Mucosa of descending colon (tissue), 3 donors: ENCODE data around the gene UFSP1. TPM values are rescaled to one million over a fixed set of nuclear protein-coding genes. Genes with fewer than 3 reads are reported as not detected.
"Not testable (repeated sequence)": the region's sequence is repeated elsewhere in the genome, so short reads cannot be mapped to it uniquely, and the experiment has no call there.

Experiments used
- ATAC-seq: fragments of 200-7000 bp; cut with Tn5 transposase; one replicate; pipeline ENCODE4 v1.9.1; 2020; ENCODE audit warnings: mild to moderate bottlenecking, moderate library complexity
- DNase-seq, 3 donors: peaks; one replicate each; pipeline ENCODE4 v3.0.0-alpha.2; 2020
- H3K36me3 ChIP-seq: fragments of 200-600 bp; one replicate; pipeline ENCODE4 v1.8.0; 2021; ENCODE audit warnings: low read depth, mild to moderate bottlenecking
- H3K4me1 ChIP-seq: fragments of 200-600 bp; one replicate; pipeline ENCODE4 v1.8.0; 2021; ENCODE audit warnings: low read depth, mild to moderate bottlenecking
- H3K4me3 ChIP-seq: fragments of 200-600 bp; one replicate; pipeline ENCODE4 v1.8.0; 2021; ENCODE audit warnings: mild to moderate bottlenecking
- H3K9me3 ChIP-seq: fragments of 200-600 bp; one replicate; pipeline ENCODE4 v1.8.0; 2021; ENCODE audit warnings: mild to moderate bottlenecking
- intact Hi-C, 2 donors: fragments of 100-400 bp; cut with DNase I in 1 of 2; cut with micrococcal nuclease in 1 of 2; formaldehyde crosslinking; loops; one replicate each; pipeline versions ENCODE4 v1.11.0 to v1.11.1; 2022; cut with DNase I, micrococcal nuclease
- total RNA-seq, 3 donors: library from RNA; stranded (reverse); fragmentation: NEBNext Ultra II Directional in 2 of 3; extraction: Animal tissue kit (Norgen Biotek cat#: 25700) in 2 of 3; gene quantifications; one replicate each; pipeline versions ENCODE4 v1.2.1 to v1.2.4, GENCODE V29; 2021 to 2023
- TF ChIP-seq, protein P1 (sequence below): fragments of 200-600 bp; IDR thresholded peaks from one replicate; pipeline ENCODE4 v1.8.0; 2022; ENCODE audit warnings: antibody characterized with exemption, mild to moderate bottlenecking
- donor health status: DM: no; HTN: no; CAD: no; lungs with moderate emphysema.
- donor health status: DM: no; HTN: no; CAD: no.
- donor health status: DM: no; HTN: yes; CAD: no.

The UFSP1 gene
- total RNA-seq, 3 donors from 2014 or later, result 2.1 to 3.4 (median 3.0) TPM

DNA sequence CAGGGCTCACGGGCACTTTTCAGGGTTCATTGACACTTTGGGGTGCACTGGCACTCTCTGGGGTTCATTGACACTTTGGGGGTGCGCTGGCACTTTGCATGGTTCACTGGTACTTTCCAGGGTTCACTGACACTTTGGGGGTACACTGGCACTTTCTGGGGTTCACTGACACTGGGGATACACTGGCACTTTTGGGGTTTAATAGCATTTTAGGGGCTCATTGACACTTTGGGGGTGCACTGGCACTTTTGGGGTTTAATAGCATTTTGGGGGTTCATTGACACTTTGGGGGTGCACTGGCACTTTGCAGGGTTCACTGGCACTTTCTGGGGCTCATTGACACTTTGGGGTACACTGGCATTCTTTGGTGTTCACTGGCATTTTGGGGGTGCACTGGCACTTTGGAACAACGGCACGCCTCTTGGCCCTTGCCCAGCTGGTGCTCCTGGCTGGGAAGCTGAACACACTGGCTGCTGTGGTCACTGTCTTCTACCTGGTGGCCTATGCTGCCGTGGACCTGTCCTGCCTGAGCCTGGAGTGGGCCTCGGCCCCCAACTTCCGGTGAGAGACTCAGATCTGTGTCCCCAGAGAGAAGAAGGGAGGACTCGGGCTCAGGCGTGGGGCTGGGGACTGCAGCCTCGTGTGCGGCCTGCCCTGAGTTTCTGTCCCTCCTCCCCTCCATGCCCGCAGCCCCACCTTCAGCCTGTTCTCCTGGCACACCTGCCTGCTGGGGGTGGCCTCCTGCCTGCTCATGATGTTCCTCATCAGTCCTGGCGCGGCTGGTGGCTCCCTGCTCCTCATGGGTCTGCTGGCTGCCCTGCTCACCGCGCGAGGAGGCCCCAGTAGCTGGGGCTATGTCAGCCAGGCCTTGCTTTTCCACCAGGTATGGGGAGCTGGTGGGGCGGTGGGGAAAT is 28.6 kb downstream of the UFSP1 start:
- DNase-seq (no peak), ATAC-seq (no peak)
- H3K4me3 ChIP-seq, result no peak overlapping the region
- H3K4me1 ChIP-seq, result no peaks in the 10 kb centered on the region
- H3K9me3 ChIP-seq, result no peaks in the 10 kb centered on the region
- intact Hi-C loops, result loop anchor here in 1 of 2 donors (10.0 kb wide), 1 partner anchor 156 kb away; the partner anchor contains the start of gene POP7
- TF ChIP-seq, protein P1, sequence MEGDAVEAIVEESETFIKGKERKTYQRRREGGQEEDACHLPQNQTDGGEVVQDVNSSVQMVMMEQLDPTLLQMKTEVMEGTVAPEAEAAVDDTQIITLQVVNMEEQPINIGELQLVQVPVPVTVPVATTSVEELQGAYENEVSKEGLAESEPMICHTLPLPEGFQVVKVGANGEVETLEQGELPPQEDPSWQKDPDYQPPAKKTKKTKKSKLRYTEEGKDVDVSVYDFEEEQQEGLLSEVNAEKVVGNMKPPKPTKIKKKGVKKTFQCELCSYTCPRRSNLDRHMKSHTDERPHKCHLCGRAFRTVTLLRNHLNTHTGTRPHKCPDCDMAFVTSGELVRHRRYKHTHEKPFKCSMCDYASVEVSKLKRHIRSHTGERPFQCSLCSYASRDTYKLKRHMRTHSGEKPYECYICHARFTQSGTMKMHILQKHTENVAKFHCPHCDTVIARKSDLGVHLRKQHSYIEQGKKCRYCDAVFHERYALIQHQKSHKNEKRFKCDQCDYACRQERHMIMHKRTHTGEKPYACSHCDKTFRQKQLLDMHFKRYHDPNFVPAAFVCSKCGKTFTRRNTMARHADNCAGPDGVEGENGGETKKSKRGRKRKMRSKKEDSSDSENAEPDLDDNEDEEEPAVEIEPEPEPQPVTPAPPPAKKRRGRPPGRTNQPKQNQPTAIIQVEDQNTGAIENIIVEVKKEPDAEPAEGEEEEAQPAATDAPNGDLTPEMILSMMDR, result no peak
- H3K36me3 ChIP-seq, result peaks cover 6% of the 10 kb centered on the region

DNA sequence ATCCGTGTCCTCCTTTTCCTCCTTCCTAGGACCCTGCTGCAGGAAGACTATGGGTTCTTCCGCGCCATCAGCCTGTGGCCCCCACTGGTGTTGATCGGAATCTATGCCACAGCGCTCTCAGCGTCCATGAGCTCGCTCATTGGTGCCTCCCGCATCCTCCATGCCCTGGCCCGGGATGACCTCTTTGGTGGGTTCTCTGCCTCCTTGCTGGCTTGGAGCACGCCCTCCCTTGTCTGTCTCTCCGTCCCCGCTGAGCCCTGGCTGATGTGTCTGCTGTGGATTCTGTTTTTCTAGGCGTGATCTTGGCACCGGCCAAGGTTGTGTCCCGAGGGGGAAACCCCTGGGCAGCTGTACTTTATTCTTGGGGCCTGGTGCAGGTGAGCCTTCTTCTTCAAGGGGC is 29.7 kb downstream of the UFSP1 start:
- H3K36me3 ChIP-seq, result peaks cover 6% of the 10 kb centered on the region
- intact Hi-C loops, result loop anchor here (10.0 kb wide), 2 partner anchors 65 to 155 kb away; partner anchors contain the start of gene POP7 (in 1 of the 2)
- H3K9me3 ChIP-seq, result no peaks in the 10 kb centered on the region

DNA sequence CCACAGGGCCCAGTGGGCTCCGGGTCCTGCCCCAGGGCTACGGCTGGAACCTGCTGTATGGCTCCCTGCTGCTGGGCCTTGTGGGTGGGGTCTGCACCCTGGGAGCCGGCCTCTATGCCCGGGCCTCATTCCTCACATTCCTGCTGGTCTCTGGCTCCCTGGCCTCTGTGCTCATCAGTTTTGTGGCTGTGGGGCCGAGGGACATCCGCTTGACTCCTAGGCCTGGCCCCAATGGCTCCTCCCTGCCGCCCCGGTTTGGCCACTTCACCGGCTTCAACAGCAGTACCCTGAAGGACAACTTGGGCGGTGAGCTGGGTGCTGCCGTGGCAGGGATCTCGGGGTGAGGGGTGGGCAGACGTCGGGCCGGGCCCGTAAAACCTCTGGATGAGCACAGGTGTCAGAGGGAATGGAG is 32.6 kb downstream of the UFSP1 start:
- Histone ChIP-seq H3K4me1 (peaks cover 14% of the 10 kb centered on the region), H3K36me3 (peaks cover 6% of the 10 kb centered on the region), H3K4me3 (no peak overlapping the region), H3K9me3 (no peaks in the 10 kb centered on the region)
- DNase-seq, result peak in 1 of 3 donors; percentile 46
- ATAC-seq, result no peak
- TF ChIP-seq, protein P1, result no peak
- intact Hi-C loops, result loop anchor here in 1 of 2 donors (10.0 kb wide), 1 partner anchor 62 kb away; no protein-coding TSS in a partner anchor

More for the DNA sequence above, 29.7 kb downstream of the UFSP1 start:
- DNase-seq, result peak in 1 of 3 donors; percentile 35
- TF ChIP-seq, protein P1, result no peak
- no peak overlapping the region for H3K4me3 ChIP-seq
- H3K4me1 ChIP-seq, result no peaks in the 10 kb centered on the region
- ATAC-seq, result no peak

DNA sequence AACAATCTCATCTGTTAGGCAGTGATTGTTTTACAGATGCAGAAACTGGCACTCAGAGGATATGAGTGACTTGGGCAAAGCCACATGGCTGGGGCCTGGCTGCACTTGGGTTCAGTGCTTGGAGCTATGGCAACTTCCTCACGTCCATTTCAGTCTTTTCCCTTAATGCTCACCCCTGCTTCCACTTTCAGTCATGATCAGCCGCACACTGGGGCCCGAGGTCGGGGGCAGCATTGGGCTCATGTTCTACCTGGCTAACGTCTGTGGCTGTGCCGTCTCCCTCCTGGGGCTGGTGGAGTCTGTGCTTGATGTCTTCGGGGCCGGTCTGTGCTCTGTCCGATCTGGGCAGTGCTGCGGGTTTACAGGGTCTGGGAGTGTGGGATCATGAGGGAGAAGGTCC is 34.0 kb downstream of the UFSP1 start:
- ATAC-seq, result no peak
- intact Hi-C loops, result loop anchor here in 1 of 2 donors (10.0 kb wide), 1 partner anchor 61 kb away; no protein-coding TSS in a partner anchor
- DNase-seq, result peak in 1 of 3 donors; percentile 42
- Histone ChIP-seq H3K9me3 (no peaks in the 10 kb centered on the region), H3K4me1 (peaks cover 17% of the 10 kb centered on the region), H3K4me3 (no peak overlapping the region), H3K36me3 (peaks cover 5% of the 10 kb centered on the region)
- TF ChIP-seq, protein P1, result no peak

DNA sequence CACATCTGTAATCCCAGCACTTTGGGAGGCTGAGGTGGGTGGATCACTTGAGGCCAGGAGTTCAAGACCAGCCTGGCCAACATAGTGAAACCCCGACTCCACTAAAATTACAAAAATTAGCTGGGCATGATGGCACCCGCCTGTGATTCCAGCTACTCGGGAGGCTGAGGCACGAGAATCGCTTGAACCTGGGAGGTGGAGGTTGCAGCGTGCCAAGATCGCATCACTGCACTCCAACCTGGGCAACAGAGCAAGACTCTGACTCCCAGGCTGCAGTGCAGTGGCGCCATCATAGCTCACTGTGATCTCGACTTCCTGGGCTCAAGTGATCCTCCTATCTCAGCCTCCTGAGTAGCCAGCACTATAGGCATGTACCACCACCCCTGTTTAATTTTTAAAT is 34.6 kb downstream of the UFSP1 start:
- H3K4me3 ChIP-seq, H3K9me3 ChIP-seq, ATAC-seq, H3K36me3 ChIP-seq: not testable (repeated sequence)
- intact Hi-C loops, result loop anchor here (5.0 to 10.0 kb wide), 2 partner anchors 53 to 60 kb away; no protein-coding TSS in a partner anchor
- DNase-seq, result peak in 1 of 3 donors; percentile 22
- H3K4me1 ChIP-seq, result peaks cover 17% of the 10 kb centered on the region
